KMS-11 (cell line): ENCODE data around the gene CADM3.

Experiments used
- H2AFZ ChIP-seq: fragments of 200-600 bp; sonication (generic); 2 replicates; pipeline ENCODE4 v1.6.1; 2016; ENCODE audit warnings: antibody characterized with exemption, mixed run types, low read depth
- H3K27ac ChIP-seq: fragments of 200-600 bp; sonication (generic); 2 replicates; pipeline ENCODE4 v1.6.1; 2016; ENCODE audit warnings: mild to moderate bottlenecking, mixed run types
- H3K27me3 ChIP-seq: fragments of 200-600 bp; sonication (generic); 2 replicates; pipeline ENCODE4 v1.6.1; 2017; ENCODE audit warnings: mild to moderate bottlenecking, low read depth, mixed run types, moderate library complexity; ENCODE audit not compliant: insufficient read depth
- H3K36me3 ChIP-seq: fragments of 200-600 bp; sonication (generic); 2 replicates; pipeline ENCODE4 v1.6.1; 2017; ENCODE audit warnings: mild to moderate bottlenecking, mixed run types; ENCODE audit not compliant: insufficient read depth
- H3K4me1 ChIP-seq: fragments of 200-600 bp; sonication (generic); 2 replicates; pipeline ENCODE4 v1.6.1; 2016; ENCODE audit warnings: mild to moderate bottlenecking, low read depth, mixed run types; ENCODE audit not compliant: poor library complexity, severe bottlenecking
- H3K4me2 ChIP-seq: fragments of 200-600 bp; sonication (generic); 2 replicates; pipeline ENCODE4 v1.7.0; 2016; ENCODE audit warnings: mild to moderate bottlenecking, mixed run types
- H3K4me3 ChIP-seq: fragments of 200-600 bp; sonication (generic); IDR thresholded peaks from 2 replicates; pipeline ENCODE4 v1.6.1; 2017; ENCODE audit warnings: low read depth, low read length, mixed read lengths; ENCODE audit not compliant: insufficient read depth
- H3K79me2 ChIP-seq: fragments of 200-600 bp; sonication (generic); 2 replicates; pipeline ENCODE4 v1.6.1; 2016; ENCODE audit warnings: low read depth, mixed run types; ENCODE audit not compliant: insufficient read depth
- H3K9ac ChIP-seq: fragments of 200-600 bp; sonication (generic); 2 replicates; pipeline ENCODE4 v1.6.1; 2016; ENCODE audit warnings: mild to moderate bottlenecking, mixed run types
- H4K20me1 ChIP-seq: fragments of 200-600 bp; sonication (generic); 2 replicates; pipeline ENCODE4 v1.6.1; 2016; ENCODE audit warnings: mild to moderate bottlenecking, mixed run types; ENCODE audit not compliant: insufficient read depth
- CTCF ChIP-seq: fragments of 200-600 bp; sonication (generic); conservative IDR thresholded peaks from 2 replicates; pipeline ENCODE4 v1.6.1; 2017; ENCODE audit warnings: low read depth, mild to moderate bottlenecking, antibody characterized with exemption, low read length, moderate library complexity, mixed read lengths

CADM3 gene

GRCh38 chr1:159250638-159251216 is 79.3 kb downstream of the CADM3 start:
- Histone ChIP-seq H3K36me3 (no peaks in the 10 kb centered on the region), H4K20me1 (no peaks in the 10 kb centered on the region), H3K9ac (no peak overlapping the region), H3K27me3 (no peaks in the 10 kb centered on the region), H3K4me3 (no peak overlapping the region), H3K4me1 (no peaks in the 10 kb centered on the region), H2AFZ (no peak overlapping the region), H3K4me2 (no peak overlapping the region), H3K79me2 (no peaks in the 10 kb centered on the region), H3K27ac (no peak overlapping the region)
- TF ChIP-seq CTCF, result no peak
